Astrocyte of the spinal cord (primary cell): Measurements from ENCODE around the gene CACNA1D.

Experiments used
- DNase-seq: peaks from one replicate; pipeline ENCODE4 v3.0.0; 2011; ENCODE audit warnings: low read depth, low spot score
- H3K4me3 ChIP-seq: 2 replicates; pipeline ENCODE4 v1.5.1; 2011; ENCODE audit warnings: low read depth, mild to moderate bottlenecking, low read length, moderate library complexity
- CTCF ChIP-seq: IDR thresholded peaks from 2 replicates; pipeline ENCODE4 v1.5.1; 2012; ENCODE audit warnings: low read depth, mild to moderate bottlenecking, low read length, inconsistent platforms
- in situ Hi-C: cut with HindIII; loops from 2 replicates; pipeline ENCODE4 v1.10.0; 2017; ENCODE audit warnings: low sequenced_read_pairs

CACNA1D gene

GRCh38 chr3:53813229-53813628 lies 318.8 kb downstream of the CACNA1D start:
- no peak overlapping the region for H3K4me3 ChIP-seq
- no peak for DNase-seq
- no peak for TF ChIP-seq CTCF
- in situ Hi-C loops: no loop called here

- no peak for DNase-seq
- no peak overlapping the region for H3K4me3 ChIP-seq
- TF ChIP-seq CTCF: no peak
- in situ Hi-C loops: no loop called here
Measured at GRCh38 chr3:53813876-53814275, 319.5 kb downstream of the CACNA1D start.

- in situ Hi-C loops: no loop called here
- H3K4me3 ChIP-seq: no peak overlapping the region
- no peak for DNase-seq
- TF ChIP-seq CTCF: no peak
Measured at GRCh38 chr3:53815067-53815466, 320.7 kb downstream of the CACNA1D start.

GRCh38 chr3:53815651-53816050 lies 321.2 kb downstream of the CACNA1D start:
- no peak for DNase-seq
- no peak for TF ChIP-seq CTCF
- in situ Hi-C loops: no loop called here
- no peak overlapping the region for H3K4me3 ChIP-seq

GRCh38 chr3:53816425-53816824 lies 322.0 kb downstream of the CACNA1D start:
- H3K4me3 ChIP-seq: no peak overlapping the region
- no peak for TF ChIP-seq CTCF
- in situ Hi-C loops: no loop called here
- DNase-seq: no peak

GRCh38 chr3:53817211-53817610 lies 322.8 kb downstream of the CACNA1D start:
- no peak for DNase-seq
- no peak for TF ChIP-seq CTCF
- in situ Hi-C loops: no loop called here
- no peak overlapping the region for H3K4me3 ChIP-seq

GRCh38 chr3:53817809-53818208 lies 323.4 kb downstream of the CACNA1D start:
- in situ Hi-C loops: no loop called here
- DNase-seq: no peak
- H3K4me3 ChIP-seq: no peak overlapping the region
- TF ChIP-seq CTCF: no peak
